Measurements from ENCODE around the gene ZRANB3.

The ZRANB3 gene

DNA sequence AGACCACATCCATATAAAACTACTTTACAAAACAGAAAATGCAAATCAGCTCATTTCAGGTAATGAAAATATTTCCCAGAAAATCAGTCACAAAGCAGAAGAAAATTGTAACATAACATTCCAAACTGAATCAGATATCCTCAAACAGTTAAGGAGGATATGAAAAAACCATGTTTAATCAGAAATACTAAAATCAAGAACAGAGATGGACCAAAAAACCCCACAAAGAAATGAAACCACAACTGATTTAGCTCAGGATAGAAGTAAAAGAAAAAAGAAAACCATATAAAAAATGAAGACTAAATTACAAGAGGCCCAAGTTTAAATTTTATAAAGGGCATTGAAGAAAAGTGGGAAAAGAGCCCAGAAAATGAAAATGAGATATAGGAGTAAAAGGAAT lies 376.1 kb downstream of the ZRANB3 start (continued):
- TF ChIP-seq, protein P1, sequence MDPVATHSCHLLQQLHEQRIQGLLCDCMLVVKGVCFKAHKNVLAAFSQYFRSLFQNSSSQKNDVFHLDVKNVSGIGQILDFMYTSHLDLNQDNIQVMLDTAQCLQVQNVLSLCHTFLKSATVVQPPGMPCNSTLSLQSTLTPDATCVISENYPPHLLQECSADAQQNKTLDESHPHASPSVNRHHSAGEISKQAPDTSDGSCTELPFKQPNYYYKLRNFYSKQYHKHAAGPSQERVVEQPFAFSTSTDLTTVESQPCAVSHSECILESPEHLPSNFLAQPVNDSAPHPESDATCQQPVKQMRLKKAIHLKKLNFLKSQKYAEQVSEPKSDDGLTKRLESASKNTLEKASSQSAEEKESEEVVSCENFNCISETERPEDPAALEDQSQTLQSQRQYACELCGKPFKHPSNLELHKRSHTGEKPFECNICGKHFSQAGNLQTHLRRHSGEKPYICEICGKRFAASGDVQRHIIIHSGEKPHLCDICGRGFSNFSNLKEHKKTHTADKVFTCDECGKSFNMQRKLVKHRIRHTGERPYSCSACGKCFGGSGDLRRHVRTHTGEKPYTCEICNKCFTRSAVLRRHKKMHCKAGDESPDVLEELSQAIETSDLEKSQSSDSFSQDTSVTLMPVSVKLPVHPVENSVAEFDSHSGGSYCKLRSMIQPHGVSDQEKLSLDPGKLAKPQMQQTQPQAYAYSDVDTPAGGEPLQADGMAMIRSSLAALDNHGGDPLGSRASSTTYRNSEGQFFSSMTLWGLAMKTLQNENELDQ (tag by site-specific recombination; IDR thresholded peaks at IDR 0.05; ENCODE audit: low read depth) = no peak
- no peak for TF ChIP-seq ZEB2 (tag by site-specific recombination; IDR thresholded peaks at IDR 0.05)
- no peak for TF ChIP-seq REPIN1 (tag by site-specific recombination; IDR thresholded peaks at IDR 0.05; ENCODE audit: low read depth)
- TF ChIP-seq, protein P2, sequence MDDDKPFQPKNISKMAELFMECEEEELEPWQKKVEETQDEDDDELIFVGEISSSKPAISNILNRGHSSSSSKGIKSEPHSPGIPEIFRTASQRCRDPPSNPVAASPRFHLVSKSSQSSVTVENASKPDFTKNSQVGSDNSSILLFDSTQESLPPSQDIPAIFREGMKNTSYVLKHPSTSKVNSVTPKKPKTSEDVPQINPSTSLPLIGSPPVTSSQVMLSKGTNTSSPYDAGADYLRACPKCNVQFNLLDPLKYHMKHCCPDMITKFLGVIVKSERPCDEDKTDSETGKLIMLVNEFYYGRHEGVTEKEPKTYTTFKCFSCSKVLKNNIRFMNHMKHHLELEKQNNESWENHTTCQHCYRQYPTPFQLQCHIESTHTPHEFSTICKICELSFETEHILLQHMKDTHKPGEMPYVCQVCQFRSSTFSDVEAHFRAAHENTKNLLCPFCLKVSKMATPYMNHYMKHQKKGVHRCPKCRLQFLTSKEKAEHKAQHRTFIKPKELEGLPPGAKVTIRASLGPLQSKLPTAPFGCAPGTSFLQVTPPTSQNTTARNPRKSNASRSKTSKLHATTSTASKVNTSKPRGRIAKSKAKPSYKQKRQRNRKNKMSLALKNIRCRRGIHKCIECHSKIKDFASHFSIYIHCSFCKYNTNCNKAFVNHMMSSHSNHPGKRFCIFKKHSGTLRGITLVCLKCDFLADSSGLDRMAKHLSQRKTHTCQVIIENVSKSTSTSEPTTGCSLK (tag by site-specific recombination; IDR thresholded peaks at IDR 0.05) = no peak

DNA sequence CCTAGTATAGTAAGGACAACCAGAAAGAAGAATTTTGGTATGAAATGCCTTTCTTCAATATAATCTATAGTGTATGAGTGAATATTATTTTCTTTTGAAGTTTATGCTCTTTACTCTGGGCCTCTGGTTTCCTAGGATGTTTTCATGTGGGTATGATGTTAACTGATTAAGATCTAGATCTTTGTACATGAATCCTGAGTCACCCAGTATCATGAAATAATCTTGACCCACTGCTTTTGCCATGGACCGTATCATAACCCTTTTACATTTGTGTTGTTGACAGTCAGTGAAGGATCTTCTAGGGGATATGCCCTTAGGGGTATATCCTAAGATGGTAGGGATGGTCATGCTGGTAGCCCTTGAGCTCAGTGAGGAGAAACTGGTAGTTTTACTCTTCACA lies 378.7 kb downstream of the ZRANB3 start:
- TF ChIP-seq SP7 (tag by site-specific recombination; IDR thresholded peaks at IDR 0.05) = no peak
- TF ChIP-seq ZNF830 (tag by site-specific recombination; IDR thresholded peaks at IDR 0.05; ENCODE audit: low read depth) = no peak
- TF ChIP-seq, protein P3, sequence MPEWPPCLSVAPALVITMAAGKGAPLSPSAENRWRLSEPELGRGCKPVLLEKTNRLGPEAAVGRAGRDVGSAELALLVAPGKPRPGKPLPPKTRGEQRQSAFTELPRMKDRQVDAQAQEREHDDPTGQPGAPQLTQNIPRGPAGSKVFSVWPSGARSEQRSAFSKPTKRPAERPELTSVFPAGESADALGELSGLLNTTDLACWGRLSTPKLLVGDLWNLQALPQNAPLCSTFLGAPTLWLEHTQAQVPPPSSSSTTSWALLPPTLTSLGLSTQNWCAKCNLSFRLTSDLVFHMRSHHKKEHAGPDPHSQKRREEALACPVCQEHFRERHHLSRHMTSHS (tag by site-specific recombination; IDR thresholded peaks at IDR 0.05) = no peak
- no peak for TF ChIP-seq SP2 (tag by site-specific recombination; IDR thresholded peaks at IDR 0.05)
- TF ChIP-seq ZNF433 (tag by site-specific recombination; IDR thresholded peaks at IDR 0.05; ENCODE audit: low read depth) = no peak
- TF ChIP-seq, protein P4, sequence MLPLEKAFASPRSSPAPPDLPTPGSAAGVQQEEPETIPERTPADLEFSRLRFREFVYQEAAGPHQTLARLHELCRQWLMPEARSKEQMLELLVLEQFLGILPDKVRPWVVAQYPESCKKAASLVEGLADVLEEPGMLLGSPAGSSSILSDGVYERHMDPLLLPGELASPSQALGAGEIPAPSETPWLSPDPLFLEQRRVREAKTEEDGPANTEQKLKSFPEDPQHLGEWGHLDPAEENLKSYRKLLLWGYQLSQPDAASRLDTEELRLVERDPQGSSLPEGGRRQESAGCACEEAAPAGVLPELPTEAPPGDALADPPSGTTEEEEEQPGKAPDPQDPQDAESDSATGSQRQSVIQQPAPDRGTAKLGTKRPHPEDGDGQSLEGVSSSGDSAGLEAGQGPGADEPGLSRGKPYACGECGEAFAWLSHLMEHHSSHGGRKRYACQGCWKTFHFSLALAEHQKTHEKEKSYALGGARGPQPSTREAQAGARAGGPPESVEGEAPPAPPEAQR (tag by site-specific recombination; IDR thresholded peaks at IDR 0.05) = no peak
- no peak for TF ChIP-seq ZNF302 (tag by site-specific recombination; IDR thresholded peaks at IDR 0.05; ENCODE audit: low read depth)
- TF ChIP-seq KLF16 (tag by site-specific recombination; IDR thresholded peaks at IDR 0.05) = no peak
- no peak for TF ChIP-seq OSR2 (tag by site-specific recombination; IDR thresholded peaks at IDR 0.05)
- no peak overlapping the region for H3K4me3 ChIP-seq (ENCODE audit: low read depth, low read length)
- no peak overlapping the region for H3K27ac ChIP-seq (ENCODE audit: extremely low read depth, low read depth, low read length)
- no peaks in the 10 kb centered on the region for H3K4me1 ChIP-seq (ENCODE audit: control insufficient read depth, insufficient read depth, low read length)
- peaks cover 31 to 56% of the 10 kb centered on the region in 2 experiments for H3K36me3 ChIP-seq (ENCODE audit: control insufficient read depth in 2 of 2, insufficient read depth in 1 of 2, low read length in 2 of 2)
- H3K9me3 ChIP-seq (ENCODE audit: control insufficient read depth, insufficient read depth, low read depth, low read length) = no peaks in the 10 kb centered on the region
- ChIA-PET CTCF (interaction anchor here (0.7 to 1.0 kb wide), 2 partner anchors 25 to 149 kb away, joined by 3 read pairs; no protein-coding TSS in a partner anchor), POLR2A (interaction anchor here (1.3 kb wide), 1 partner anchor 14 kb away, joined by 3 read pairs; no protein-coding TSS in a partner anchor)

DNA sequence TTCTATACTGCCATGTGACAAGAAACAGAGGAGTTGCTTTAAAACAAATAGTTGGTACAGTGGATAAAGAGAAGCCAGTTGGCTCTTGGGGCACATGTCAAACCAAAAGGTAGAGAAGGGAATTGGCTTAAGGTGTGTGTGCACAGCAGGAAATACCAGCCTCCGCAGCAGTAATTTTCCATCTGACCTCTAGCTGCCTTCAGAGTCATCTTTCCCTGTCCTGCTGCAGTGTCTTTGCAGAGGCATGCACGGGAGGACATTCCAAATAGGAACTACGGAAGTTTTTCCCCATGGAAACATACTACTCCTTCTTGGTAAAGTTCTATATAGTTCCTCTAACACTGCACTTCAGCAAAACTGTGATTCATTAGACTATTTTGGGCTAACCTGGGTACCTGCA lies 379.4 kb downstream of the ZRANB3 start:
- CTCF ChIA-PET = interaction anchor here (0.7 kb wide), 1 partner anchor 24 kb away, joined by 3 read pairs; no protein-coding TSS in a partner anchor
- H3K9me3 ChIP-seq (ENCODE audit: control insufficient read depth, insufficient read depth, low read depth, low read length) = no peaks in the 10 kb centered on the region
- no peak overlapping the region for H3K27ac ChIP-seq (ENCODE audit: extremely low read depth, low read depth, low read length)
- POLR2A ChIA-PET = interaction anchor here (1.3 kb wide), 1 partner anchor 15 kb away, joined by 3 read pairs; no protein-coding TSS in a partner anchor
- no peak for TF ChIP-seq YY2 (tag by site-specific recombination; IDR thresholded peaks at IDR 0.05)
- no peak for TF ChIP-seq ZNF658 (tag by site-specific recombination; IDR thresholded peaks at IDR 0.05)
- no peak for TF ChIP-seq ZNF76 (tag by site-specific recombination; IDR thresholded peaks at IDR 0.05; ENCODE audit: borderline replicate concordance, low read depth)
- no peak for TF ChIP-seq GFI1B (tag by site-specific recombination; IDR thresholded peaks at IDR 0.05)
- TF ChIP-seq PRDM1 (tag by site-specific recombination; IDR thresholded peaks at IDR 0.05) = no peak
- no peak for TF ChIP-seq ZNF843 (tag by site-specific recombination; IDR thresholded peaks at IDR 0.05)
- no peak for TF ChIP-seq ZNF24 (tag by site-specific recombination; IDR thresholded peaks at IDR 0.05)
- TF ChIP-seq, protein P5, sequence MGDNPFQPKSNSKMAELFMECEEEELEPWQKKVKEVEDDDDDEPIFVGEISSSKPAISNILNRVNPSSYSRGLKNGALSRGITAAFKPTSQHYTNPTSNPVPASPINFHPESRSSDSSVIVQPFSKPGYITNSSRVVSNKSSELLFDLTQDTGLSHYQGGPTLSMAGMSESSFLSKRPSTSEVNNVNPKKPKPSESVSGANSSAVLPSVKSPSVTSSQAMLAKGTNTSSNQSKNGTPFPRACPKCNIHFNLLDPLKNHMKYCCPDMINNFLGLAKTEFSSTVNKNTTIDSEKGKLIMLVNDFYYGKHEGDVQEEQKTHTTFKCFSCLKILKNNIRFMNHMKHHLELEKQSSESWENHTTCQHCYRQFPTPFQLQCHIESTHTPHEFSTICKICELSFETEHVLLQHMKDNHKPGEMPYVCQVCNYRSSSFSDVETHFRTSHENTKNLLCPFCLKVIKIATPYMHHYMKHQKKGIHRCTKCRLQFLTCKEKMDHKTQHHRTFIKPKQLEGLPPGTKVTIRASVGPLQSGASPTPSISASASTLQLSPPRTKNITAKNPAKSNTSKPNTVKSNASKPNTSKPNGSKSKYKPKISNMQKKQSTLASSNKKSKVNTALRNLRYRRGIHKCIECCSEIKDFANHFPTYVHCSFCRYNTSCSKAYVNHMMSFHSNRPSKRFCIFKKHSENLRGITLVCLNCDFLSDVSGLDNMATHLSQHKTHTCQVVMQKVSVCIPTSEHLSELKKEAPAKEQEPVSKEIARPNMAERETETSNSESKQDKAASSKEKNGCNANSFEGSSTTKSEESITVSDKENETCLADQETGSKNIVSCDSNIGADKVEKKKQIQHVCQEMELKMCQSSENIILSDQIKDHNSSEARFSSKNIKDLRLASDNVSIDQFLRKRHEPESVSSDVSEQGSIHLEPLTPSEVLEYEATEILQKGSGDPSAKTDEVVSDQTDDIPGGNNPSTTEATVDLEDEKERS (tag by site-specific recombination; IDR thresholded peaks at IDR 0.05) = no peak
- TF ChIP-seq ZBTB7A (tag by site-specific recombination; IDR thresholded peaks at IDR 0.05; ENCODE audit: low read depth) = no peak
- TF ChIP-seq ZNF391 (tag by site-specific recombination; IDR thresholded peaks at IDR 0.05; ENCODE audit: borderline replicate concordance, low read depth) = no peak
- TF ChIP-seq SP3 (tag by site-specific recombination; IDR thresholded peaks at IDR 0.05) = no peak
- no peak for TF ChIP-seq ZNF776 (tag by site-specific recombination; IDR thresholded peaks at IDR 0.05; ENCODE audit: borderline replicate concordance)
- no peaks in the 10 kb centered on the region for H3K4me1 ChIP-seq (ENCODE audit: control insufficient read depth, insufficient read depth, low read length)
- H3K4me3 ChIP-seq (ENCODE audit: low read depth, low read length) = no peak overlapping the region
- peaks cover 28 to 50% of the 10 kb centered on the region in 2 experiments for H3K36me3 ChIP-seq (ENCODE audit: control insufficient read depth in 2 of 2, insufficient read depth in 1 of 2, low read length in 2 of 2)
